NCI-H1930 (cell line): Measurements from ENCODE around the gene MAEA.

Source experiments
- DNase-seq, 2 experiments: peaks; one replicate each; lab custom pipeline; 2025; lab: John Stamatoyannopoulos, UW

The MAEA gene

GRCh38 chr4:1300466-1301455 is 11.1 kb downstream of the MAEA start:
- no peak for DNase-seq

- DNase-seq, result no peak
Observed at GRCh38 chr4:1302159-1302558, 12.5 kb downstream of the MAEA start.

GRCh38 chr4:1305261-1305711 is 15.6 kb downstream of the MAEA start:
- no peak for DNase-seq

- DNase-seq, result no peak
Observed at GRCh38 chr4:1305781-1306455, 16.2 kb downstream of the MAEA start.

GRCh38 chr4:1307951-1308735 is 18.5 kb downstream of the MAEA start:
- no peak for DNase-seq

- DNase-seq, result no peak
Observed at GRCh38 chr4:1309261-1310010, 19.7 kb downstream of the MAEA start.

GRCh38 chr4:1310031-1310795 is 20.5 kb downstream of the MAEA start:
- no peak for DNase-seq

- no peak for DNase-seq
Observed at GRCh38 chr4:1310796-1311631, 21.3 kb downstream of the MAEA start.

- DNase-seq, result no peak
Observed at GRCh38 chr4:1312821-1313640, 23.3 kb downstream of the MAEA start.

GRCh38 chr4:1315306-1315705 is 25.6 kb downstream of the MAEA start:
- DNase-seq, result no peak

- DNase-seq, result no peak
Observed at GRCh38 chr4:1315836-1316536, 26.3 kb downstream of the MAEA start.

- DNase-seq, result no peak
Observed at GRCh38 chr4:1316537-1317168, 27.0 kb downstream of the MAEA start.

GRCh38 chr4:1317177-1318045 is 27.7 kb downstream of the MAEA start:
- DNase-seq, result no peak

GRCh38 chr4:1318046-1318375 is 28.3 kb downstream of the MAEA start:
- no peak for DNase-seq

GRCh38 chr4:1318488-1319213 is 29.0 kb downstream of the MAEA start:
- DNase-seq, result no peak

GRCh38 chr4:1321486-1321885 is 31.8 kb downstream of the MAEA start:
- DNase-seq, result no peak
